H1 (cell line): ENCODE results near the gene GNAO1. TPM values are rescaled to one million over a fixed set of nuclear protein-coding genes. Genes with fewer than 3 reads are reported as not detected.

Source experiments
- HDAC2 ChIP-seq, 2 experiments: fragments of 300-600 bp in 1 of 2; sonication (generic) in 1 of 2; IDR thresholded peaks; 2 replicates each; pipeline ENCODE4 v1.6.1; 2011 to 2012; ENCODE audit warnings: low read depth in 2 of 2, low read length in 2 of 2, mild to moderate bottlenecking in 2 of 2, moderate library complexity in 2 of 2, borderline replicate concordance in 1 of 2, inconsistent platforms in 1 of 2
- RAD21 ChIP-seq, 2 experiments: IDR thresholded peaks in 1 of 2; conservative IDR thresholded peaks in 1 of 2; 2 replicates each; pipeline ENCODE4 v1.6.1; 2011; ENCODE audit warnings: low read depth in 2 of 2, low read length in 2 of 2, improper control_type of control experiment in 1 of 2, inconsistent platforms in 1 of 2, mild to moderate bottlenecking in 1 of 2, moderate library complexity in 1 of 2
- SP4 ChIP-seq: IDR thresholded peaks from 2 replicates; pipeline ENCODE4 v1.6.1; 2012; ENCODE audit warnings: low read length, inconsistent platforms
- TEAD4 ChIP-seq: IDR thresholded peaks from 2 replicates; pipeline ENCODE4 v1.6.1; 2012; ENCODE audit warnings: low read depth, low read length, inconsistent platforms, mixed read lengths
- polyA plus RNA-seq, 7 experiments: library from polyadenylated mRNA; depleted of rRNA in 3 of 7; stranded (reverse) in 5 of 7; unstranded in 2 of 7; fragments of >200 nt in 5 of 7; fragments of 200-250 nt in 2 of 7; gene quantifications; 1 replicate in 5 of 7; 2 replicates in 1 of 7; 4 replicates in 1 of 7; pipeline versions ENCODE4 v1.2.1 to v1.2.3, GENCODE V29; 2011 to 2013; ENCODE audit warnings: missing spikeins in 2 of 7, mixed read lengths in 2 of 7
- total RNA-seq: library from RNA; stranded (reverse); fragmentation: NEBNext Ultra II Directional; extraction: Animal tissue kit (Norgen Biotek cat#: 25700); gene quantifications from 2 replicates; pipeline ENCODE4 v1.2.1, GENCODE V29; 2021

Gene GNAO1
- total and polyA plus RNA-seq, 2 of the 8 experiments (the other 6 are each of a cell fraction or from before 2014, with no cell fraction given) = 6.7 to 34.4 TPM

DNA sequence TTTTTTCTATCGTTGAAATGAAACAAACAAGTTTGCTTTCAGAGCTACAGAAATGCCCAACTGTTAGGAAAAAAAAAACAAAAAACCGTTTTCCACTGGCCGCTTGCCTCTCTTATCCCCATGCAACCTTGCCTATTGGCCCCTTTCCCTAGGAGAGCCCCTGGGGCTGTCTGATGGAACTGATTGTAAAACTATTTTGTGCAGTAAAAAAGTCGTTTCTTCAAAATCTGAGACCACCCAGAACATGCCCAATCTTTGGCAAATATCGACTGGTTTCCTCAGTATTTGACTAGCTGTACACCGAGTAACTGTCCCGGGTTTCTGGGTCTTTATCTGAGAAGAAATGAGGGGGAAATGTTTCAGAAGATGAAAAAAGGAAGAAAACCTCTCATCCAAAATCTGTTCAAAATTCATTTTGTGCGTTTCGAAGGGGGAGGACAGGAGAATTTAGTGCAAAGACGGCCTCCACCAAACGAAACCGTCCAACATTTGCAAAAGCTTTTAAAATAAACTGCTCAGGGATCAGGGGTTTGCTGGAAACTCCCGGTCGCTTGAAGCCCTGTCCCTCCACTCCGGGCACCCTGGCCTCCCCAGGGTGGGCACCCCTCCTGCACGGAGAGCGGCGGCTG is 1.1 kb upstream of the GNAO1 start (continued):
- TF ChIP-seq SP4 (no peak), RAD21 (IDR thresholded peaks at IDR 0.05 in 1 of 2, conservative IDR thresholded peaks at IDR 0.05 in 1 of 2; ENCODE audit: low read depth in 2 of 2, low read length in 2 of 2) (no peak), HDAC2 (IDR thresholded peaks at IDR 0.05; ENCODE audit: borderline replicate concordance in 1 of 2, low read depth in 2 of 2, low read length in 2 of 2) (no peak), TEAD4 (no peak)
